Kidney epithelial cell (primary cell): ENCODE data around the gene SPARC. TPM values are rescaled to one million over a fixed set of nuclear protein-coding genes. Genes with fewer than 3 reads are reported as not detected.

Source experiments
- DNase-seq: peaks from one replicate; pipeline ENCODE4 v3.0.0-alpha.2; 2010; ENCODE audit warnings: low read depth
- H3K27me3 ChIP-seq: 2 replicates; pipeline ENCODE4 v1.6.0; 2011; ENCODE audit warnings: low read length; ENCODE audit not compliant: control insufficient read depth, insufficient read depth
- H3K36me3 ChIP-seq: 2 replicates; pipeline ENCODE4 v1.5.1; 2011; ENCODE audit warnings: low read length; ENCODE audit not compliant: control insufficient read depth, insufficient read depth
- H3K4me3 ChIP-seq: 2 replicates; pipeline ENCODE4 v1.5.1; 2011; ENCODE audit warnings: low read depth, mild to moderate bottlenecking, control low read depth, low read length
- total RNA-seq: library from RNA; depleted of rRNA; stranded (reverse); fragments of >200 nt; gene quantifications from 2 replicates; pipeline ENCODE4 v1.2.3, GENCODE V29; 2015
- TF ChIP-seq, protein P1 (sequence below): IDR thresholded peaks from 2 replicates; pipeline ENCODE4 v1.5.1; 2011; ENCODE audit warnings: mild to moderate bottlenecking, moderate library complexity, low read length, control low read depth, inconsistent platforms; ENCODE audit not compliant: insufficient read depth, poor library complexity, severe bottlenecking

SPARC gene
- total RNA-seq, 1 donor from 2014 or later = 139 TPM

- TF ChIP-seq, protein P1, sequence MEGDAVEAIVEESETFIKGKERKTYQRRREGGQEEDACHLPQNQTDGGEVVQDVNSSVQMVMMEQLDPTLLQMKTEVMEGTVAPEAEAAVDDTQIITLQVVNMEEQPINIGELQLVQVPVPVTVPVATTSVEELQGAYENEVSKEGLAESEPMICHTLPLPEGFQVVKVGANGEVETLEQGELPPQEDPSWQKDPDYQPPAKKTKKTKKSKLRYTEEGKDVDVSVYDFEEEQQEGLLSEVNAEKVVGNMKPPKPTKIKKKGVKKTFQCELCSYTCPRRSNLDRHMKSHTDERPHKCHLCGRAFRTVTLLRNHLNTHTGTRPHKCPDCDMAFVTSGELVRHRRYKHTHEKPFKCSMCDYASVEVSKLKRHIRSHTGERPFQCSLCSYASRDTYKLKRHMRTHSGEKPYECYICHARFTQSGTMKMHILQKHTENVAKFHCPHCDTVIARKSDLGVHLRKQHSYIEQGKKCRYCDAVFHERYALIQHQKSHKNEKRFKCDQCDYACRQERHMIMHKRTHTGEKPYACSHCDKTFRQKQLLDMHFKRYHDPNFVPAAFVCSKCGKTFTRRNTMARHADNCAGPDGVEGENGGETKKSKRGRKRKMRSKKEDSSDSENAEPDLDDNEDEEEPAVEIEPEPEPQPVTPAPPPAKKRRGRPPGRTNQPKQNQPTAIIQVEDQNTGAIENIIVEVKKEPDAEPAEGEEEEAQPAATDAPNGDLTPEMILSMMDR = no peak
- no peaks in the 10 kb centered on the region for H3K27me3 ChIP-seq
- no peaks in the 10 kb centered on the region for H3K36me3 ChIP-seq
These were observed 21.4 kb upstream of the SPARC start for GRCh38 chr5:151708126-151708525.

DNA sequence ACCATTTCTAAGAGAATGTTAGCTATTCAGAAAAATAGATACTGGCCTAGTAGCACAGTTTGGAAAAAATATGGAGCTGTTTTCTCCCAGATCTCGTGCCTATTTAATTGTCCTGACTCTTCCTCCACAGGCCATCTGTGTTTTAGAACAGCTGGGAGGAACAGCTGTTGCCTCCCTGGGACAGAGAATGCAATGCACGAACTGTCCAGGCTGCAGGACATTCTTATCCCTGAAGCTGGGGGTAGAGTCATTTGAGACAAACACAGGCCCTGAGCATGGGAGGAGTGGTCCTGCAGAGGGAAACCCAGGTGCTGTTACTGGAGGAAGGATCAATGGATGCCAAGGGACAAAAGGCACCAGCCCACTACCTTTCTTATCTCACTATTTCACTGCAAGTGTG, 20.9 kb upstream of the SPARC start:
- Histone ChIP-seq H3K27me3 (no peaks in the 10 kb centered on the region), H3K36me3 (no peaks in the 10 kb centered on the region), H3K4me3 (no peak overlapping the region)
- TF ChIP-seq, protein P1 = no peak
- DNase-seq = no peak

More at GRCh38 chr5:151708126-151708525, 21.4 kb upstream of the SPARC start:
- DNase-seq = no peak
- H3K4me3 ChIP-seq = no peak overlapping the region

DNA sequence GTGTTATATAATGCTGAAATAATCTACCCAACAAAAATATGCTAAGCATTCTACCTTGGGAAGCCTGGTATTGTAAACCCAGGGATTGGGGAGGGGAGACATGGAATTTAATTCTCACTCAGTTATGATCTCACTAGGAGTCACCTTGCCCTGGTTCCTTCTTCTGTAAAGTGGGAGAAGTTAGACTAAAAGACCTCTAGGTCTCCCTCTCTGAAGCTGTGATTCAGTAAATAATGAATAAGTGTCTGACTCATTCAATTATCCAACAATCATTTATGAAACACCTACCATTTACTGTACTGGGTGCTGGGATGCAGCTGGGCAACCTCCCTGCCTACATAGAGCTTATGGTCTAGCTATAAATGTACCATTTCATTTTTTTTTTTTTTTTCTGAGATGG, 20.2 kb upstream of the SPARC start:
- DNase-seq = no peak
- Histone ChIP-seq H3K36me3 (no peaks in the 10 kb centered on the region), H3K27me3 (no peaks in the 10 kb centered on the region), H3K4me3 (no peak overlapping the region)
- TF ChIP-seq, protein P1 = no peak

- TF ChIP-seq, protein P1 = no peak
- Histone ChIP-seq H3K4me3 (no peak overlapping the region), H3K27me3 (no peaks in the 10 kb centered on the region)
These were observed 17.1 kb upstream of the SPARC start for GRCh38 chr5:151703780-151704179.

GRCh38 chr5:151703227-151703626, 16.5 kb upstream of the SPARC start:
- no peak for DNase-seq
- H3K4me3 ChIP-seq = no peak overlapping the region

More at GRCh38 chr5:151703780-151704179, 17.1 kb upstream of the SPARC start:
- H3K36me3 ChIP-seq = no peaks in the 10 kb centered on the region
- no peak for DNase-seq

GRCh38 chr5:151700820-151701219, 14.1 kb upstream of the SPARC start:
- H3K4me3 ChIP-seq = no peak overlapping the region
- H3K36me3 ChIP-seq = no peaks in the 10 kb centered on the region
- TF ChIP-seq, protein P1 = no peak
- no peaks in the 10 kb centered on the region for H3K27me3 ChIP-seq
- no peak for DNase-seq

More at GRCh38 chr5:151703227-151703626, 16.5 kb upstream of the SPARC start:
- no peaks in the 10 kb centered on the region for H3K36me3 ChIP-seq
- TF ChIP-seq, protein P1 = no peak
- H3K27me3 ChIP-seq = no peaks in the 10 kb centered on the region
